ENCODE results near the gene MARVELD2. TPM values are rescaled to one million over a fixed set of nuclear protein-coding genes. Genes with fewer than 3 reads are reported as not detected.
"Not testable (repeated sequence)": the region's sequence is repeated elsewhere in the genome, so short reads cannot be mapped to it uniquely, and the experiment has no call there.

MARVELD2 gene
- total RNA-seq, 1 experiment from 2014 or later: 12.5 TPM

GRCh38 chr5:69451941-69452647 lies 37.2 kb downstream of the MARVELD2 start:
- Histone ChIP-seq H3K9me3 (ENCODE audit: low read length) (no peaks in the 10 kb centered on the region), H3K4me3 (ENCODE audit: low read length) (0 out of 2 replicates have a peak overlapping the region, but pooled peaks have one; percentile 22), H4K20me1 (ENCODE audit: low read length) (no peaks in the 10 kb centered on the region), H3K9me2 (replicated peaks; ENCODE audit: low read length) (no peaks in the 10 kb centered on the region), H3K4me2 (ENCODE audit: low read length) (peak overlapping the region; percentile 73), H3K27ac (ENCODE audit: low read length) (peak overlapping the region; percentile 46), H3F3A (ENCODE audit: low read length, unreplicated experiment) (no peaks in the 10 kb centered on the region), H3K36me3 (ENCODE audit: low read depth, low read length) (no peaks in the 10 kb centered on the region), H3K4me1 (ENCODE audit: insufficient read depth, low read length) (peaks cover 18% of the 10 kb centered on the region), H3K27me3 (ENCODE audit: low read length) (no peaks in the 10 kb centered on the region), H3K9ac (ENCODE audit: low read length) (no peak overlapping the region), H3K79me2 (ENCODE audit: low read length) (no peaks in the 10 kb centered on the region), H2AFZ (ENCODE audit: low read length) (peak overlapping the region; percentile 33; the same call in 1 of the 2 replicates)
- DNase-seq (peak; percentile 14), ATAC-seq (peak; percentile 27; the same call in 1 of the 2 replicates)
- BruUV-seq (replicated peaks): no TSS peak
- TF ChIP-seq CTCF (conservative IDR thresholded peaks at IDR 0.05; ENCODE audit: low read depth, low read length) (no peak), EZH2phosphoT487 (IDR thresholded peaks at IDR 0.05; ENCODE audit: borderline replicate concordance, low read length) (no peak), EZH2 (IDR thresholded peaks at IDR 0.05; ENCODE audit: low read length, unreplicated experiment) (no peak)
- intact Hi-C loops (cut with micrococcal nuclease): loop anchor here (5.0 kb wide), 1 partner anchor 40 kb away; the partner anchor contains the start of gene OCLN
- ChIA-PET POLR2A (ENCODE audit: unreplicated experiment) (interaction anchor here (0.7 kb wide), 1 partner anchor 387 kb away, joined by 4 read pairs; no protein-coding TSS in a partner anchor), CTCF (no interaction called here)

GRCh38 chr5:69453487-69453886 lies 38.6 kb downstream of the MARVELD2 start:
- H3K27ac ChIP-seq (ENCODE audit: low read length); POLR2A ChIA-PET (ENCODE audit: unreplicated experiment); H3K4me3 ChIP-seq (ENCODE audit: low read length); H3K27me3 ChIP-seq (ENCODE audit: low read length); H3K9me3 ChIP-seq (ENCODE audit: low read length); H3K9me2 ChIP-seq (replicated peaks; ENCODE audit: low read length); DNase-seq; H3K4me2 ChIP-seq (ENCODE audit: low read length); CTCF ChIA-PET; H3K79me2 ChIP-seq (ENCODE audit: low read length); H4K20me1 ChIP-seq (ENCODE audit: low read length); H2AFZ ChIP-seq (ENCODE audit: low read length); BruUV-seq (replicated peaks); H3K9ac ChIP-seq (ENCODE audit: low read length); H3F3A ChIP-seq (ENCODE audit: low read length, unreplicated experiment); H3K36me3 ChIP-seq (ENCODE audit: low read depth, low read length); ATAC-seq: not testable (repeated sequence)
- H3K4me1 ChIP-seq (ENCODE audit: insufficient read depth, low read length): peaks cover 18% of the 10 kb centered on the region
- intact Hi-C loops (cut with micrococcal nuclease): loop anchor here (5.0 kb wide), 1 partner anchor 39 kb away; the partner anchor contains the start of gene OCLN

- Histone ChIP-seq H3K9ac (ENCODE audit: low read length) (no peak overlapping the region), H3K9me2 (replicated peaks; ENCODE audit: low read length) (no peaks in the 10 kb centered on the region), H3K79me2 (ENCODE audit: low read length) (no peaks in the 10 kb centered on the region), H4K20me1 (ENCODE audit: low read length) (no peaks in the 10 kb centered on the region), H3K4me3 (ENCODE audit: low read length) (no peak overlapping the region), H3K4me2 (ENCODE audit: low read length) (no peak overlapping the region), H3K27me3 (ENCODE audit: low read length) (no peaks in the 10 kb centered on the region), H3K9me3 (ENCODE audit: low read length) (no peaks in the 10 kb centered on the region), H2AFZ (ENCODE audit: low read length) (no peak overlapping the region), H3F3A (ENCODE audit: low read length, unreplicated experiment) (no peaks in the 10 kb centered on the region), H3K27ac (ENCODE audit: low read length) (no peak overlapping the region), H3K36me3 (ENCODE audit: low read depth, low read length) (no peaks in the 10 kb centered on the region), H3K4me1 (ENCODE audit: insufficient read depth, low read length) (peaks cover 14% of the 10 kb centered on the region)
- POLR2A ChIA-PET (ENCODE audit: unreplicated experiment): no interaction called here
- DNase-seq (no peak), ATAC-seq (no peak)
- no peak for TF ChIP-seq CTCF (conservative IDR thresholded peaks at IDR 0.05; ENCODE audit: low read depth, low read length)
- TF ChIP-seq EZH2 (IDR thresholded peaks at IDR 0.05; ENCODE audit: low read length, unreplicated experiment): no peak
- TF ChIP-seq EZH2phosphoT487 (IDR thresholded peaks at IDR 0.05; ENCODE audit: borderline replicate concordance, low read length): no peak
- CTCF ChIA-PET: no interaction called here
- BruUV-seq (replicated peaks): no TSS peak
- intact Hi-C loops (cut with micrococcal nuclease): loop anchor here (5.0 kb wide), 1 partner anchor 38 kb away; the partner anchor contains the start of gene OCLN
Observed at GRCh38 chr5:69454460-69455249, 39.7 kb downstream of the MARVELD2 start.

GRCh38 chr5:69455428-69455988 lies 40.6 kb downstream of the MARVELD2 start:
- POLR2A ChIA-PET (ENCODE audit: unreplicated experiment); ATAC-seq; intact Hi-C loops (cut with micrococcal nuclease): not testable (repeated sequence)

More at GRCh38 chr5:69455428-69455988, 40.6 kb downstream of the MARVELD2 start:
- H3K9me2 ChIP-seq (replicated peaks; ENCODE audit: low read length); H3K9me3 ChIP-seq (ENCODE audit: low read length); BruUV-seq (replicated peaks); H2AFZ ChIP-seq (ENCODE audit: low read length); H3K4me2 ChIP-seq (ENCODE audit: low read length); H3K4me1 ChIP-seq (ENCODE audit: insufficient read depth, low read length); H3K27ac ChIP-seq (ENCODE audit: low read length); DNase-seq; H3K36me3 ChIP-seq (ENCODE audit: low read depth, low read length); H3K79me2 ChIP-seq (ENCODE audit: low read length); CTCF ChIA-PET; H3K27me3 ChIP-seq (ENCODE audit: low read length); H3F3A ChIP-seq (ENCODE audit: low read length, unreplicated experiment); H4K20me1 ChIP-seq (ENCODE audit: low read length); H3K4me3 ChIP-seq (ENCODE audit: low read length); H3K9ac ChIP-seq (ENCODE audit: low read length): not testable (repeated sequence)

Data from PC-3 (cell line).